HG02885 (cell line): ENCODE measurements around the gene ABCA1.
A peak's percentile ranks its signal among the peaks of the same experiment; 100 is the strongest.
"Not testable (repeated sequence)": the region's sequence is repeated elsewhere in the genome, so short reads cannot be mapped to it uniquely, and the experiment has no call there.

Experiments
- ATAC-seq: cut with Tn5 transposase; IDR thresholded peaks from one replicate; pipeline ENCODE4 v1.9.1; 2021; ENCODE audit warnings: mild to moderate bottlenecking; ENCODE audit not compliant: unreplicated experiment, poor library complexity

Gene ABCA1

DNA sequence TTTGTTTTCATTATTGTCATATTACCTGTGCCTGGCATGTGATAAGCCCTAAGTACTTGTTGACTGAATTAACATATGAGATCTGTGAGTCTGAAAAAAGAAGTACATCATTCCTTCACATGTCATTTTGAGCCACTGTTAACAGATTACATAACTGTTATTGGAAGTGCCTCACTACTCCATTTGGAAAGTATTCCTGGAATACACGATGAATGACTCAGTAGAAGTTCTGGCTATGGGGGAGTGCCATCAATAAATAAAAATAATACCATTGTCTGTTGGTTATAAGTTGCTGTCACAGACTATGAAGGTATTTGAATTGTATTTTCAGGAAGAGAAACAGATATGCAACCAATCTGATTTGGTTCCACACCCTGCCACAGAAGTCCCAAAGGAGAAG is 151.2 kb downstream of the ABCA1 start:
- ATAC-seq: no peak

DNA sequence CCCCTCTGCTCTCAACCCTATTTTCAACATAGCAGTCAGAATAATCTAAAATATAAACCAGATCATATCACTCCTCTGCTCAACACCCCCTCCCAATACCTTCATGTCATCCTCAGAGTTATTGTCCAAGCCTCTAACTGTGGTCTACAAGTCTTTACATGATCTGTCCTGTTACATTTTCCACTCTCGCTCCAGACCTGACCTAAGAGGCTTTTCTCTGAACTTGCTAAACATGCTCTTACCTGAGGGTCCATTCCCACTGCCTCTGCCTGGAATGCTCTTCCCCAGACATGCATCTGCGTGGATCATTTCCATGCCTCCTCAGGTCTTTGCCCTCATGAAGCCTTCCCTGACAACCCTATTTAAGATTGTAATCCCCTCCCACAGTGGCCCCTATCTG is 152.0 kb downstream of the ABCA1 start:
- ATAC-seq: no peak

DNA sequence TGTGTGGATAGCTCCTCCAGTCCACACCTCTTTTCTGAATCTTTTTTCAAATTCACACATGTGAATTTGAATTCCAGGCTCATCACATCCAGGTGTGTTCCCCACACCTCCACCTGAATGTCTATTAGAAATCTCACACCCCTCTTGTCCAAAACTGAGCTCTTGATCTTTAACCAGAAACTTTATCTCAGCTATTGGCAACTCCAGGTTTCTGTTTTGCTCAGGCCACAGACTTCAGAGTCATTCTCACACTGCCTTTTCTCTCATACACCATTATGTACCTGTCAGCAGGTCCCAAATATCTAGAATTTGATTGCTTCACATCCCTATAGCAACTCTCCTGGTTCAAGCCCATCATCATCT is 152.4 kb downstream of the ABCA1 start:
- peak; percentile 69 for ATAC-seq

DNA sequence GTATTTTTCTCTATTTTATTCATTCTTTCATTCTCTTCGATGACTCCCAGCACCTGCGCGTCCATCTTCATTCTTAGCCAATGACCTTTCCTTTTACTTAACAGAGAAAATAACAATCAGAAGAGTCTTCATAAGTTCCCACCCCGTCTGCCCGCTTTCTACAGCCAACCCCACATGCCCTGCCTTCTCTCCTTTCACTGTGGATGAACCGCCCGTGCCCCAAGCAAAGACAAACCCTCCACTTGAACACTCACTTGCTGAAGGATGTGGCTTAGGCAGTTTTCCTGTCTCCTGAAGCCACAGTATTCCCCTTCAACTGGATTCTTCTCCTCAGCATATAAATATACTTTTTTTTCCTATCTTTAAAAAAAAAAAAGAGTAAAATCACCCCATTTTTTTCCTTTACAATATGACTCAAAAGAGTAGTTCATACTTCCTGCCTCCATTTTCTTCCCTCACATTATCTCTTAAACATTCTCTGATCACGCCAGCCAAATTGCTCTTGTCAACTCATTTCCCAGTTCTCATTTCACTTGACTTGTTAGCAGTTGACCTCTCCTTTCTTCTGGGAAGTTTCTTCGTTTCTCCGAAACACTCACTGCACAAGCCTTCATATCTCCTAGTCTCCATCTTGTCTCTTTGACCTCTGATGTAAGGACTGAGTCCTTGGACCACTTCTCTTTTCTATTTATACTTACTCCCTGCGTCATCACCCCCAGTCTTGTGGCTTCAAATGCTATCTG is 153.0 kb downstream of the ABCA1 start:
- peak; percentile 90 for ATAC-seq

DNA sequence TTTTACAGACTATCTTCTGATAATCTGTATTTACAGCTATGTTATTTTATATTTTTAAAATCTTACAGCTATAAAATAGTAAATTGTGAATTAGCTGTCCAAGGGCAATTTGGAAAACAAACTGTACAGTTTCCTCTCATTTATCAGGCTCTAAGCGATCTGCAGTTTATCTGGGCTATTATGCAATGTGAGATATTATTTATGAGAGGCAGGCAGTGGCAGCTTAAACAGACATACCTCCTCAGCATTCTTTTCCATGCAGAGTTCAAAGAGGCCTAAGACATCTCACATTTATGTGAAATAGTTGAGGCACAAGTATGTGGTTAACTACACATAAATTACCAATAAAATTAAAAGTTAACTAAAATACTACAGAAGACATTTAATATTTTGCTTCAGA is 153.8 kb downstream of the ABCA1 start:
- no peak for ATAC-seq

DNA sequence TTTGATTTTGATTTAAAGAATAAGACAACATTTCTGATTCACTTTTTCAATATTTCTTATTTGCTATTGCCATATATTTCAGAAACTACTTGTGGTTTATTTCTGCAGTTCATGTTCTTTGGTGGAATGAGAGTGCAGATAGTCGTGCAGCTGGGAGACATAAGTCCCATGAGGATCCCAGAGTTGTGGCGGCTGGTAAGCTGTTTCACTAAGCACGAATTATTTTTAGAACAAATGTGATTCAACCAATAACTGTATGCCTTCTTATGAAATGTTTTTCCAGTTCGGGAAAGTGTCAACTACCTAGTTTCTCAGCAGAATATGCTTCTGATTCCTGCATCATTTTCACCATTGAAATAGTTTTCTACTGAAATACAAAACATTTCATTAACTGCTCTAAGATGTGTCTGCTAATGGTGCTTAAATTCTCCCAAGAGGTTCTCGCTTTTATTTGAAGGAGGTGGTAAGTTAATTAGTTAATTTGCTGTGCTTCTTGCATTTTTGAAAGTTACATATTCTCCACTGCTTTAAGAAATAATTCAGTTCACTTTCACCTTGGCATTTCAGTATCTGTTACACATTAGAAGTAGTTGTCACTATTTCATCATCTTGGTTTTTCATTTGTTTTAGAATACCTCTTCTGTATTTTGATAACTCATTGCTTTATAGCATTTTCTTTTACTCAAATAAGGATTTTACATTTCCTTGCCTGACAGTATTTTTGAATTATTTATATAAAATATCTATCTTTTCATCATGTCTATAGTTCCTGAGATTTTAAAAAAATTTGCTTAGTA is 155.0 kb downstream of the ABCA1 start:
- ATAC-seq: peak; percentile 34

DNA sequence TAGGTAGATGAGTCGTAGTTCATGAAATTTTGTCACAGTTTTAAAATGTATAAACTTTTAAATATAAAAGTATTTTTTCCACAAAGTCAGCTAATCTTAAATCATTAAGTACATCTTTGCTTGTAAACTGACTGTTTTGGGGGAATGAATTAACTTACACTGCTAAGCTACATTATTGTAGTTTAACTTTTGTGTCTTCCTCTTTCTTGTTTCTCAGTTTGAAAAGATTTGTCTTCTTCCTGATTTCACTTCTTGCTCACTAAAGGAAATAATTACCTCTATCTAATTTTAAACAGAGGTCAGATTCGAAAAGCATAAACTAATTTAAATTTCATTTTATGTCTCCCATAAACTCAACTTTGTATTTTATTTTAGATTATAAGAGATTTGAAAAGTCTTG is 158.3 kb downstream of the ABCA1 start:
- peak; percentile 40 for ATAC-seq

DNA sequence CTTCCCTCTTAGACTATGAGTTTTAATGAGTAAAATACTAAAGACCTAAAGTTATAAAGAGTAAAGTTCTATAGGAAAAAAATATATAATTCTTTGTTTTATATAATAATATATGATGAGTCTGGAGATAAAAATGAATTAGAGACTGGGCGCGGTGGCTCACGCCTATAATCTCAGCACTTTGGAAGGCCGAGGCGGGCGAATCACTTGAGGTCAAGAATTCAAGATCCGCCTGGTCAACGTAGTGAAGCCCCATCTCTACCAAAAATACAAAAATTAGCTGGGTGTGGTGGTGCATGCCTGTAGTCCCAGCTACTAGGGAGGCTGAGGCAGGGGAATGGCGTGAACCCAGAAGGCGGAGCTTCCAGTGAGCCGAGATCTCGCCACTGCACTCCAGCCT is 158.9 kb downstream of the ABCA1 start:
- not testable (repeated sequence) for ATAC-seq

DNA sequence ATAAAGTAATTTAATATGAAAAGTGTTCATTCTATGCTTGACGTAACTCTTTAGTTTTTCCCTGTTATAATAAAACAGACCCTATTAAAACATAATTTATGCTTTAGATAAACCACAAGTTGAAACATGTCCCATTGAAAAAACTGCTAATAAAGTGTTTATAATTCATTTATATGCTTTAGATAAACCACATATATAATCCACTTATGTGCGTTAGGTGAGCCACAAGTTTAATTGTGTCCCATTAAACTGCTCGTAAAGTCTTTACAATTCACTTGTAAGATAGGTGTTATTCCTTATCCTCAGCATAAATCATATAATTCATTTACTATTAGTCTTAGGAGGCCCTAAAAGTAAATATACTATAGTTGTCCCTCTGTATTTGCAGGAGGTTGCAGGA is 160.4 kb downstream of the ABCA1 start:
- ATAC-seq: no peak

DNA sequence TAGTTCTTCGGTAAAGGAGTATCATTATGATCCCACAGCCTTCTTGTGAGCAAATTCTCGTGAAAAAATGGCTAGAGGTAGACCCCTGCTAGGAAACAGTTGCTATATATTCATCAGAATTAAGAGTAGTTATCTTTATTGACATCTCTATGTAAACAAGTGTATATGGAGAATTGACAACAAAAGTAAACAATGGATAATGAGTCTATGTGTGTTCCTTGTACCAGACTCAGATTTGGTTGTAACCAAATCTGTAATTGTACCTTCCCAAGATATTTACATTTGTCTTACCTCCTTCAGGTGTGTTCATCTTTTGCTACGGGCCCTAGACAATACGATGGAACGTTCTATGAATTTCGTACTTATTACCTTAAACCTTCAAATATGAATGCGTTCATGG is 161.9 kb downstream of the ABCA1 start:
- ATAC-seq: no peak

DNA sequence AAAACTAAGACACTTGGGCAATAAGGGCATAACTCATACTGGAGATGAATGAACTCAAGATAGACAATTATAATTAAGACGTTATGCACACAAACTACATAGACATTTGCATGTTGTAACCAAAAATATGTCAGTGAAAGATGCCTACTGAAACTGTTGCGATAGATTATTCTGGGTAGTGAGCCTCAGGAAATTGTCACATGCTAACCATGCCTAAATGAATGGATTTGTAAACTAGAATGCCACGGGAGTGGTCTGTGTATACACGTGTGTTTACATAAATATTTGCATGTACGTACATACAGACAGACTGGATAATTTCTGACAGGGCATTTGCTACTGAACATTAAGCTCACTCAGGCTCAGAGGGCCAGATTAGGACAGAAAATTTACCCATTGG is 162.8 kb downstream of the ABCA1 start:
- ATAC-seq: no peak

DNA sequence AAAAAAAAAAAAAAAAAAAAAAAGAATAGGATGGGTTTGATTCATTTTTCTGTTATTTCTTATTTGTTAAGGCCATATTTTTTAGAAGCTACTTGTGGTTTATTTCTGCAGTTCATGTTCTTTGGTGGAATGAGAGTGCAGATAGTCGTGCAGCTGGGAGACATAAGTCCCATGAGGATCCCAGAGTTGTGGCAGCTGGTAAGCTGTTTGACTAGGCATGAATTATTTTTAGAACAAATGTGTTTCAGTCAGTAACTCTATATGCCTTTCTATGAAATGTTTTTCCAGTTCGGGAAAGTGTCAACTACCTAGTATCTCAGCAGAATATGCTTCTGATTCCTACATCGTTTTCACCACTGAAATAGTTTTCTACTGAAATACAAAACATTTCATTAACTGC is 169.0 kb downstream of the ABCA1 start:
- peak; percentile 34 for ATAC-seq

DNA sequence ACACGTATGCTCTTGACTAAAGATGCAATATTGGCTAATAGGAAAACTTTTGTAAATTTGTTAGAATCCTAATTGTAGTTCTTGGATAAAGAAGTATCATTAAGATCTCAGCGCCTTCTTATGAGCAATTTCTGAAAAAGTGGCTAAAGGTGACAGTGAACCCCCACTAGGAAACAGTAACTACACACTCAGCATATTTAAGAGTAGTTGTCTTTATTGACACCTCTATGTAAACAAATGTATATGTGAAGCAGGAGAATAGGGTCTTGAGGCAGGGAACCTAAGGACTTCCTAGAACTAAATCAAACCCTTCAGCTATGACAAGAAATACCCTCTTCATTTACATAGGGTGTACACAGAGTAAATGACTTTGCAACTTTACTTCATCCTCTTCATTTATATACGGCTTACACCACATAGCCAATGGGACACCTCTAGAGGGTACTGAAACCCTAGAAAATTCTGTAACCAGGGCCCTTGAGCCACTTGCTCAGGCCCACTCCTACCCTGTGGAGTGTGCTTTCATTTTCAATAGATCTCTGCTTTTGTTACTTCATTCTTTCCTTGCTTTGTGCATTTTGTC is 177.7 kb downstream of the ABCA1 start:
- peak; percentile 31 for ATAC-seq

DNA sequence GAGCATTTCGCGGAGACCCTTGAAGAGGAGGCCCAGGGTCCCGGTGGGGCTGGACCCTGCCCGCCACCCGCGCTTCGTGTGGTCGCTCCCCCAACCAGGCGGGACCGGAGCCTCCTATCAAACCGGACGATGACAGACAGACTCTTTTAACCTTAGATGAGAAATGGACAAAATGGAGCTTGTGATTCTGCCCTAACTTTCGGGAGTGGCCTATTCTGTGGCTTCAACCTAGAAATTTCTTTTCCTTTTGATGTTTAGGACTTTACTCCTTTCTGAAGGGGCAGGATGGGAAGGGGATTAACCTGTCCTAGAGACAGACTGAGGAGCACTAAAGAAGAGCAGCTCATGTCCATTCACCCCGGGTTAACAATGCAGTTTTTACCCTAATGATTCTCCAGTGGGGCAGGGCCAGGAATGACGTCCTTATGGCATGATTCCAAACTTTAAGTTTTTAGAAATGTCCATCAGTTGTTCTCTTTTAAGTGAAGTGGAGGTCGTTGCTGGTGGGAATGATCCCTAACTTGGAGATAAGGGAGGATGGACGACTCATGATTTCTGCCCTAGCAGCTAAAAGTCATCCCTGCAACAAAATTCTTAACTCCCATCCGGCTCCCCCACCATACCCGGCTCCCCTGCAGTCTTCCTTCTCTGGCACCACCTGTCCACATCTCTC is 179.5 kb downstream of the ABCA1 start:
- peak; percentile 1 for ATAC-seq

DNA sequence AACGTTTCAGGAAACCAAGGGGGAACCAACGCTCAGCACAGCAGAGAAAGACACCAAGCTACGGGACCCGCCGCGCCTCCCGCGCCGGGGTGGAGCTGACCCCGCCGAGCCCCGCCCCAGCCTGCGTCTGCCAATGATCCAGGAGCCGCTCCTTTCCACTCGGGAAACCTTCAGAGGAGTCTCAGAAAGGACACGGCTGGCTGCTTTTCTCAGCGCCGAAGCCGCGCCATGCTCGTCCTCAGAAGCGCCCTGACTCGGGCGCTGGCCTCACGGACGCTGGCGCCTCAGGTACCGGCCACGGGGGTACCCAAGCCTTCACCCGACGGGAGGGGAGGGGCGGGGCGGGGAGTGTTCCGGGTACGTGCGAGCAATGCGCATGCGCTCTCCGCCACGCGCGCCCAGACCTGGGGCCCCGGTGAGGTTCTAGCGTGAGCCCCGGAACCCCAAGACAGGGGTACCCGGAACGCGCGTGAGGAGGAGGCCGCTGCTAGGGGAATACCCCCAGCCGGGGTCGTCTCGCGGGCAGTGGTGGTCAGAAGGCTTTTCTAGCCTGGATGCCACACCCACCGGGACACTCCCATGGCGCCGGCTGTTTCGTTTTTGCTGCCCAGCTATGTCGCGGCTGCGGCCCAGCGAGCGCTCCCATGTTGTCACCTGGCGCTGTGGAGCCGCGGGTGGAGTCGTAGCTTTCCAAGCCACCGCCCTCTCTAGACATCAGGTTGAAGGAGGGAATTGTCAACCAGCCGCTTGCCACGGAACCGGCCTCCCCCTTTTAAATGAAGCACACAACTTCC is 180.2 kb downstream of the ABCA1 start, which contains the start of gene NIPSNAP3A:
NIPSNAP3A (plus strand) TSS at position 119 of the 794 bp plus-strand sequence; CDS start at position 229, 110 bp downstream.
- ATAC-seq: peak; percentile 85

DNA sequence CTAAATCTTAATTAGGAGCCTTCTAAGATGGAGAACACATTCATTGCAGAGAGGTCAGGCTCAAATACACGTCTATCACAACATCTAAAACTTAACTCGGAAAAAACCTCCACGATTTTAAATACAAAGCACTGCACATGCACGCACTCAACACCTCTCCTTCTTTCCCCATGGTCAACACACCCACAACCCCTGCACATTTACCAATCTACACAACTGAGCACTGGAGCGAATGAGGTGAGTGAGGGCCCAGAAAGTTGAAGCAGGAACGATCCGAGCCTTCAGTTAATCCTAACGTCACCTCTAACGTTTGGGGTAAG is 180.8 kb downstream of the ABCA1 start:
- ATAC-seq: no peak

DNA sequence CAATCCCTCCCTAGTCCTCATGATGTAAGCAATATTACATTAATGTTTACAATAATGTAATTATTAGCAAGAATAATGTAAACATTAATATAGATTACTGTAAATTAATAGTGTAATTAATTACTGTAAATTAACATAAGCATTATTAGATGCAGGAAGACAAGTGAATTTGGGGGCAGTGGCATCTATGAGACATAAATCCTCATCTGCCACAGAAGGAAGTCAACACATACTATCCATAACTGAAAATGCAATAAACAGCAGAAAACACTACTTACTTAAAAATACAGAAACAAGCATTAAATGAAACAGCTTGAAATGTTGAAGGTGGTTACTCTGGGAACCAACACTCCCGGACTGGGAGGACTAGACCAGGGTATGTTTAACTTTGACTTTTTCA is 181.2 kb downstream of the ABCA1 start:
- no peak for ATAC-seq

DNA sequence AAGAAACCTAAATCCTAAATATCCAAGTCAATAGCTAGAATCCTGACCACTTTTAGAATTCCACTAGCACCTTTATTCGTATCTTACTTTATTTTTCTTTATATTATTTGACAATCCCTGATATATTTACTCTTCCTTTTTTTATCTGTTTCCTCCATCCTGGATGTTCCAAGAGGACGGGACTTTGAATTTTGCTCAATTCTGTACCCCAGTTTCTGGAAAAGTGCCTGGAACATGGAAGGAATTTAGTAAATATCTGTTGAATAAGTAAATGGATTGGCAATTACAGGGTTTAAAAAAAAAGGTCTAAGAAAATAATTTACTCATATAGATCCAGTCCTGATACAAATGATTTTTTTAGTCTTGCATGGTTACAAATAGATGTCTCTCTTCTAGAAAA is 181.7 kb downstream of the ABCA1 start:
- ATAC-seq: no peak

DNA sequence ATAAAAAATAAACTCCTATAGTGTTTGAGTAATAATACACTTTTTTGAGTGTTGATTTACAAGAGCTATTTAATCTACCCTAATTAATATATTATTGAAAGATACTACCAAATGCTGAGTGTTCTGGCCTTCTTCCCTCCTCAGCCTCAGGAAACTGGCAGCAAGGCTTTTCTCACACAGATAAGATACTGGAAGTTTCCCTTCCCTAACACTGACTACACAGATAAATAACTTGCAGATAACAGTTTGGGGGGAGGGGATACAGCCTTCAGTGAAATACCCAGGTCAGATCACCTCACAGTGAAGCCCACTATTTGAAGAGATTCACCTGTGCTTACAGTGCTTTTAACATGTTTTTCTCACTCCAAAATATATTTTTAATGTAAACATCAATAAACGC is 182.1 kb downstream of the ABCA1 start:
- no peak for ATAC-seq

DNA sequence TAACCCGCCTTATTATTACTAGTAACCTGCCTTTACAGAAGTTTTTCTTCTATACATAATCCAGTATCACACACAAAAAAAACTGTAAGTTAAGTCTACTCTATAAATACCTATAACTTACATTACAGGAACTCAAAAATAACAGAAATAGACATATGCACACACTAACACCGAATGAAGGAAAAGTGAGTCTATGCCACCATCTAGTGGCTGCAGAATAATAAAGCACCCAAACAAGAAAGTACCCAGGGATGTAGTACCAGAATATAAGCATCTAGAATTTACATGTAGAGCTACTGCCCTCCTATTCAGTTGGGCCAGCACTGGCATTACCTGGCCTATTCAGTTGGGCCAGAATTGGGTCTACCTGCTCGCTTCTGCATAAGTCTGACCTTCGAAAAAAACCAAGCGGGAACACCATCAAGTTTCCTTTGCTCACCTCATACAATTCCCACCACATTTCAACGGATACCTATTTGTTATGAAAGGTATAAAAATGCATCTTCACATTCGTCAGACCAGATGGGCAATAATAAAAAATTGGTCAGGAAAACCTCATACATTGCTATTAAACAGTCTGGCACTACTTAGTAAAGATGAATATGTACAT is 184.5 kb downstream of the ABCA1 start:
- ATAC-seq: peak; percentile 42
